Thoracic aorta (tissue), 2 donors: Measurements from ENCODE around the gene MAPK14. TPM values are rescaled to one million over a fixed set of nuclear protein-coding genes. Genes with fewer than 3 reads are reported as not detected.

ENCODE experiments used
- ATAC-seq: fragments of 150-250 bp; one replicate; pipeline ENCODE4 v1.8.0; 2017; ENCODE audit warnings: low read depth; ENCODE audit not compliant: insufficient number of reproducible peaks, low FRiP score
- DNase-seq: peaks from one replicate; pipeline ENCODE4 v3.0.0-alpha.2; 2020; ENCODE audit warnings: low spot score
- H3K27ac ChIP-seq, 2 donors: fragments of 200-600 bp; sonication (generic); 1 replicate in 1 of 2; 2 replicates in 1 of 2; pipeline ENCODE4 v1.5.1; 2016; ENCODE audit warnings: mild to moderate bottlenecking in 2 of 2, moderate library complexity in 2 of 2
- H3K27me3 ChIP-seq: fragments of 200-600 bp; sonication (generic); replicated peaks from 2 replicates; pipeline ENCODE4 v1.6.0; 2016; ENCODE audit warnings: mild to moderate bottlenecking; ENCODE audit not compliant: insufficient read depth
- H3K36me3 ChIP-seq: fragments of 200-600 bp; sonication (generic); one replicate; pipeline ENCODE4 v1.5.1; 2016
- H3K4me1 ChIP-seq, 2 donors: fragments of 200-600 bp; sonication (generic); 1 replicate in 1 of 2; 2 replicates in 1 of 2; pipeline versions ENCODE4 v1.5.1 to v1.6.0; 2016; ENCODE audit warnings: low read depth in 2 of 2, mild to moderate bottlenecking in 1 of 2; ENCODE audit not compliant: control insufficient read depth in 1 of 2
- H3K4me3 ChIP-seq: fragments of 200-600 bp; sonication (generic); 2 replicates; pipeline ENCODE4 v1.5.1; 2016; ENCODE audit warnings: mild to moderate bottlenecking
- H3K9me3 ChIP-seq: fragments of 200-600 bp; sonication (generic); 2 replicates; pipeline ENCODE4 v1.5.1; 2016
- total RNA-seq, 2 donors: library from RNA; depleted of rRNA; stranded (reverse); fragments of >200 nt; gene quantifications; one replicate each; pipeline versions ENCODE4 v1.1.0 to v1.2.3, GENCODE V29; 2016
- TF ChIP-seq, protein P1 (sequence below): fragments of 200-600 bp; sonication (generic); IDR thresholded peaks from one replicate; pipeline ENCODE4 v1.5.1; 2019; ENCODE audit warnings: antibody characterized with exemption

Gene MAPK14
- total RNA-seq, 2 donors from 2014 or later = 61.9 to 106 TPM

DNA sequence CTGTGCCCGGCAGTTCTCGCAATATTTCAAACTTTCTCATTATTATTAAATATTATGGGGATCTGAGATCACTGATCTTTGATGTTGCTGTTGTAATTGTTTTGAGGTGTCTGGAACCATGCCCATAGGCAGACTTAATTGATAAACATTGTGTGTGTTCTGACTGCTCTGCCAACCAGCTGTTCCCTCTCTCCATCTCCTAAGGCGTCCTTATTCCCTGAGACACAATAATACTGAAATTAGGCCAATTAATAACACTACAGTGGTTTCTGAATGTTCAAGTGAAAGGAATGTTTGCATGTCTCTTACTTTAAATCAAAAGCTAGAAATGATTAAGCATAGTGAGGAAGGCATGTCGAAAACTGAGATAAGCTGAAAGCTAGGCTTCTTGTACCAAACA is 7.6 kb downstream of the MAPK14 start:
- H3K36me3 ChIP-seq = no peaks in the 10 kb centered on the region
- TF ChIP-seq, protein P1, sequence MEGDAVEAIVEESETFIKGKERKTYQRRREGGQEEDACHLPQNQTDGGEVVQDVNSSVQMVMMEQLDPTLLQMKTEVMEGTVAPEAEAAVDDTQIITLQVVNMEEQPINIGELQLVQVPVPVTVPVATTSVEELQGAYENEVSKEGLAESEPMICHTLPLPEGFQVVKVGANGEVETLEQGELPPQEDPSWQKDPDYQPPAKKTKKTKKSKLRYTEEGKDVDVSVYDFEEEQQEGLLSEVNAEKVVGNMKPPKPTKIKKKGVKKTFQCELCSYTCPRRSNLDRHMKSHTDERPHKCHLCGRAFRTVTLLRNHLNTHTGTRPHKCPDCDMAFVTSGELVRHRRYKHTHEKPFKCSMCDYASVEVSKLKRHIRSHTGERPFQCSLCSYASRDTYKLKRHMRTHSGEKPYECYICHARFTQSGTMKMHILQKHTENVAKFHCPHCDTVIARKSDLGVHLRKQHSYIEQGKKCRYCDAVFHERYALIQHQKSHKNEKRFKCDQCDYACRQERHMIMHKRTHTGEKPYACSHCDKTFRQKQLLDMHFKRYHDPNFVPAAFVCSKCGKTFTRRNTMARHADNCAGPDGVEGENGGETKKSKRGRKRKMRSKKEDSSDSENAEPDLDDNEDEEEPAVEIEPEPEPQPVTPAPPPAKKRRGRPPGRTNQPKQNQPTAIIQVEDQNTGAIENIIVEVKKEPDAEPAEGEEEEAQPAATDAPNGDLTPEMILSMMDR = no peak
- H3K4me1 ChIP-seq = peaks cover 65 to 87% of the 10 kb centered on the region in 2 donors
- ATAC-seq (no peak), DNase-seq (no peak)
- H3K9me3 ChIP-seq = no peaks in the 10 kb centered on the region
- no peaks in the 10 kb centered on the region for H3K27me3 ChIP-seq
- H3K27ac ChIP-seq = no peak overlapping the region
- no peak overlapping the region for H3K4me3 ChIP-seq

DNA sequence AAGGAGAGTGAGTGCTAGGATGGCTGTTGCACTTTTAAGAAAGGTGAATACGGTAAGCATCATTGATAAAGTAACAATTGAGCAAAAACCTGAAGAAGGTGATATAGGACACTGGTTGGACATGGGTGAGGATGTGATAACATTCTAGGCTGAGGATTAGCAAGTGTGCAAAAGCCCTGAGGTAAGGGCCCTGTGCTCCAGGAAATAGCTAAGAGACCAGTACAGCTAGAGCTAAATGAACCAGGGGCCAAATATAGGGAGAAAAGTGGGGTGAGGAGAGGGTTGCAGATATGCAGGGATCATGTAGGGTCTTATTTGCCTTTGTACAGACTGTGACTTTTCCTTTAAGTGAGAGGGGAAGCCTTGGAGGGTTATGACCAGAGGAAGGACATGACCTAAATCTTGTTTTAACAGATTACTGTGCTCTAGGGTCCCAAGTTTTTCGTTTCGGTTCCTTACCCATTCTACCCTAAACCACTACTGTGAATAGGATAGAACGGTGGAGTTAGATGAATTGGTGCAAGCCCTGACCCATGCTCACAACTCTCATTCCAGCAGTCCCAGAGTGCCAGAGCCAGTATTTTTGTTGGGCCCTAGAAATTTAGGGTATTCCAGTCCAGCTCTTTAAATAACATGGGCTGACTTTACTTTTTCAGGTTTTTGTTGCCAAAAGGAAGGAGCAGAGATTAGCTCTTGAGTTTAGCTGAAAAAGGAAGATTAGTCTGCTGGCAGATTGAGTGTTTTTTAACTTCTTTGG is 10.7 kb downstream of the MAPK14 start:
- no peaks in the 10 kb centered on the region for H3K27me3 ChIP-seq
- peak overlapping the region in 1 of 2 donors; percentile 25 for H3K27ac ChIP-seq
- peak; percentile 36 for ATAC-seq
- no peaks in the 10 kb centered on the region for H3K36me3 ChIP-seq
- no peak for DNase-seq
- peak overlapping the region; percentile 7 for H3K4me3 ChIP-seq
- TF ChIP-seq, protein P1 = no peak
- peaks cover 56 to 74% of the 10 kb centered on the region in 2 donors for H3K4me1 ChIP-seq
- no peaks in the 10 kb centered on the region for H3K9me3 ChIP-seq

DNA sequence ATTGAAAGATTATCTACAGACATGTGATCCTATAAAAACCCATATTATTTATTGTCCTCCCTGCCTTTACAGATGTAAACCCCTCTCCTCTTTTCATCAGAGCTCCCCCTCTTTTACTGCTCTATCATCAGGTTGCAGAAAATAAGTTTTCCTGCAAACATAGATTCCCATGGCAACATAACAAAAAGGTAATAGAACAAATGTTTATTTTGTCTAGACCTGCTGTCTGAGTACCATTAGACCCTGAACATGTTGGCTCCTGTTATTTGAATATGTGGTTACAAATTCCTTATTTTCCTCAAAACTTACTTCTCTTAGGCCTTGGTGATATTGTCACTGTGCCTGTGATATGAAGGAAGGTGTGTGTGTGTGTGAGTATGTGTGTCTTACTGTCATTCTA is 11.5 kb downstream of the MAPK14 start:
- H3K4me1 ChIP-seq = peaks cover 48 to 66% of the 10 kb centered on the region in 2 donors
- H3K27me3 ChIP-seq = no peaks in the 10 kb centered on the region
- TF ChIP-seq, protein P1 = no peak
- ATAC-seq (no peak), DNase-seq (no peak)
- H3K27ac ChIP-seq = peak overlapping the region in 1 of 2 donors; percentile 25
- H3K9me3 ChIP-seq = no peaks in the 10 kb centered on the region
- H3K36me3 ChIP-seq = no peaks in the 10 kb centered on the region
- H3K4me3 ChIP-seq = peak overlapping the region; percentile 7

DNA sequence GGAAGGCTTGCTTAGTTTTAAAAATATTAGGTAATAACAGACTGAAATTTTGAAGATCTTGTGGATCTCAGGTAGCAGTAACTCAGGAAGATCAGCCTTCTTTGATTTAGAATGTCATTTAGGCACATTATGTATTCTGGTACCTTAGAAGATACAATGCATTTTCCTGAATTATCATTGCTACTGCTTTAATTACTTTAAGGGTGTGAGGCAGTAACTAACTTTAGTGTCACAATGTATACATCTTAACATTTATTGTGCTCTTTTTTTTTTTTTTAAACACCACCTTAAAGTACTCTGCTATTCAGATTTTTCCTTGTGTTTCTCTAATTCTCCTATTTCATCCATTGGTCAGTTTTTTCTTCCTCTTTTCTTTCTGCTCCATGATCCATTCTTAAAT is 13.3 kb downstream of the MAPK14 start:
- Histone ChIP-seq H3K27me3 (no peaks in the 10 kb centered on the region), H3K4me1 (peaks cover 34 to 48% of the 10 kb centered on the region in 2 donors), H3K9me3 (no peaks in the 10 kb centered on the region), H3K4me3 (no peak overlapping the region), H3K36me3 (no peaks in the 10 kb centered on the region), H3K27ac (no peak overlapping the region)
- DNase-seq (no peak), ATAC-seq (no peak)
- TF ChIP-seq, protein P1 = no peak

DNA sequence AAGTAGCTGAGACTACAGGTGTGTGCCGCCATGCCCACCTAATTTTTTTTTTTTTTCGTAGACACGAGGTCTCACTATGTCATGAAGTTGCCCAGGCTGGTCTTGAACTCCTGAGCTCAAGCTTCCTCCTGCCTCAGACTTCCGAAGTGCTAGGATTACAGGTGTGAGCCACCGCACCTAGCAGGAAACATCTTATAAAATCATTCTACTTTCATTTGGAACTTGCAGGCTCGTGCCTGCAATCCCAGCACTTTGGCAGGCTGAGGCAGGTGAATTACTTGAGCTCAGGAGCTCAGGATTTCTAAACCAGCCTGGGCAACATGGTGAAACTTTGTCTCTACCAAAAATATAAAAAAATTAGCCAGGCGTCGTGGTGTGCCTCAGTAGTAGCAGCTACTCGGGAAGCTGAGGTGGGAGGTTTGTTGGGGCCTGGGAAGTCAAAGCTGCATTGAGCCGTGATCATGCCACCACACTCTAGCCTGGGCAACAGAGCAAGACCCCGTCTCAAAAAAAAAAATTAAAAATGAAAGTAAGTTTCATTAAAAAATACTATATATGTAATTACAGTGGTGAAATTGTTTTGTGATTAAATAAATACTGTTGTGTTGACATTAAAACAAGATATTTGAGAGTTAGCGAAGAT is 15.1 kb downstream of the MAPK14 start:
- ATAC-seq = no peak
- H3K4me1 ChIP-seq = peaks cover 38 to 43% of the 10 kb centered on the region in 2 donors
- TF ChIP-seq, protein P1 = no peak

More for the DNA sequence above, 15.1 kb downstream of the MAPK14 start:
- no peaks in the 10 kb centered on the region for H3K27me3 ChIP-seq
- H3K36me3 ChIP-seq = no peaks in the 10 kb centered on the region
- no peaks in the 10 kb centered on the region for H3K9me3 ChIP-seq
- no peak for DNase-seq
- H3K4me3 ChIP-seq = no peak overlapping the region
- H3K27ac ChIP-seq = no peak overlapping the region
